Myocyte (in vitro differentiated cells): ENCODE measurements around the gene UCN. TPM values are rescaled to one million over a fixed set of nuclear protein-coding genes. Genes with fewer than 3 reads are reported as not detected.

Experiments used
- DNase-seq: peaks from one replicate; pipeline ENCODE4 v3.0.0-alpha.2; 2012; ENCODE audit warnings: low read depth
- total RNA-seq: library from RNA; depleted of rRNA; stranded (reverse); fragments of >200 nt; gene quantifications from 2 replicates; pipeline ENCODE4 v1.2.3, GENCODE V29; 2014

Gene UCN
- total RNA-seq, 1 donor from 2014 or later: 2.4 TPM

DNA sequence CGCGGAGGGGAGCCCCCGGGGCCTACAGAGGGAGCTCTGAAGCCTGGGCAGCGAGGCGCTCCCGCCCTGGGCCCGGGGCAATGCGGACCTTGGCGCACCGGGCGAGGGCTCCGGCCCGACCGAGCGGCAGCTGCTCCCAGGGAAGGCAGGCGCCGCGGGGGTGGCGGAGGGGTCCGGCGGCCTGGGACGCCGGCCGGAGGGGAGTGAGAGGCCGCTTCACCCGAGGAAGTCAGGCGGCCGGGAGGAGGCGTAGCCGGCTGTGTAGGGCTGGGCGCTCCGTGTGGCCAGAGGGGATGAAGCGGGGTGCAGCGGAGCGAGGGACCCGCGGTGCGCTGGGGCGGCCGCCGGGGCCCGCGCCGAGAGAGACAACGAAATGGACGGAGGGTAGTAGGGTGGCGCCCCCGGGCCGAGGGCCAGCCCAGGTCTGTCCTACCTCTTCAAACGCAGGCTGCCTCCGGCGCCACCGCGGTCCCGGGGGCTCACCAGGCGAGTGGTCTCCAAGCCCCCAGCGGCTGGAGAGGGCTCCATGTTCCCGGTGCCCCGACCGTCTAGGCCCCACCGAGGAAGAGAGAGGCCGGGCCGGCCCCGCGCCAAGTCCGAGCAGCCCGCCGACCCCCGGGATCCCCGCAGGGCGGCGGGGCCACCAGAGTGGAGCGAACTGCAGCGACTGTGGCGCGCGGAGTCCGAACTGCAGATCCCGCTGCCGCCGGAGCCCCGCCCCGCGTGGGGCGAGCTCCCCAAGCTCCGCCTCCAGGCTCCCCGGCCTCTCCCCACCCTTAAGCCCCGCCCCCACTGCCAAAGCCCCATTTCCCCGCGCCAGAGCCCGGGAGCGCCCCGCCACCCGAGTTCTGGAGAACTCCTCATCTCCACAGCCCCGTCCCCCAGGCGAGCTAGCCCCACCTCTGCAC, 45.6 kb downstream of the UCN start, which contains the start of gene SLC30A3:
TSS of gene SLC30A3 (minus strand) at position 669 of the 908 bp plus-strand sequence. CDS start at position 528, 141 bp downstream.
- peak; percentile 36 for DNase-seq

DNA sequence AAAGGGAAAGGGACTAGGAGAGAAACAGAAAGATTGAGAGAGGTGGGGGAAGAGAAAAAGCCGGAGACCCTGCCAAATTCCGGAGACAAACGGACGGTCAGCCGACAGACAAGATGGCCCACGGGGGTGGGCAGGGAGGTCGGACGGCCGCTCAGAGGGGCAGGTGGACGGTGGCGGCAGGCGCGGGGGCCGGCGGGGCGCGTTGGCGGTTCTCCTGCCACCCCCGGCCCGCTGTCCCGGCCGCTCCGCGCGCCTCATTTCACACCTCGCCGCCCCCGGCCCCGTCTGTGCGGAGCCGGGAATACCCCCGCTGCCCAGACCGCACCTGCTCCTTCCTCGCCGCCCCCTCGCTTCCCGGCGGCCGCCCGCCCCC, 46.3 kb downstream of the UCN start:
- DNase-seq: no peak

DNA sequence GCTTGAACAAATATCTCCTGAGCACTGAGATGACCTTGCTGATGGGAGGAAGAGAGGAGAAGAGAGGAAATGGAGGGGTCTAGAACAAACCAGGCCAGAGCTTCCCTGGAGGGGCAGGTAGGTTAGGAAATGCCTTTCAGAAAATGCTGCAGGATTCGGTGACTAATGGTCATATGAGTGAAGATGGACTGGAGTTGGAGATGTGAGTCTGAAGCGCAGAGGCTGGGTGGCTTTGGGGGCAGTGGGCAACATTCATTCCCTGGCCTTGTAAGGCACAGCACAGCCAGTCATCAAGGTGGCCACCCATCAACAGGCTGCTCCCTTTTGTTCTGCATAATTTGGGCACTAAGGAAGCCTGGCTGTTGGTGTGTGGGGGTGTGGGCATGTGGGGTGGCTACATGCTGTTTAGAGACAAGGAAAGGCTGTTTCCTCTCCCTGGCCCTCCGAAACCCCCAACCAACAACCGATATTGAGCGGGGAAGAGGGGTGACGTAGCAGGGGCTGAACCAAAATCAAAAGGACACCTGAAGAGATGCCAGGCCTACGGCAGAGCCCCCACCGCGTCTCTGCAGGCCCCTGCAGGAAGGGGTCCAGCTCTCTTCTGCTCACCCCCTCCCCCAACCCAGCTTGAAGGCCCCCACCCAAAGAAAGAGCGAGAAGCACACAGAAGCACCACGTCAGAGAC, 46.9 kb downstream of the UCN start:
- no peak for DNase-seq

DNA sequence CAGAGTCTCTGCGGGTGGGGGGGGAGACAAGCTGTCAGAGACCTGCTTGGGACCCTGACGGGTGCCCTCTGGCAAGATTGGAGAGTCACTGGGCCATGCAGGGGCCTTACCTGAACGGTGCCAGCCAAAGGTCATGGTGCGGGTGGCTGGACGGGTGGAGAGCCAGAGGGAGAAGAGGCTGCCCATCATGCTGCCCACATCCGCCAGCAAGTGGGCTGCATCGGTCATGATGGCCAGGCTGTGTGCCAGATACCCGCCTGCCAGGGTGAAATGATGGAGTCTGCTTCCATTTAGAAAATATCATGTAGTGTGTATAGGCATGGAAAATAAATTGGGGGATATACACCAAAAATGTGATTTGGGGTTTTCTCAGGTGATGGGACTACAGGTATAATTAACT, 50.2 kb downstream of the UCN start:
- no peak for DNase-seq

Other genes with a start within 250 kb of the UCN start
- 278 and 316 TPM in 2 replicates for gene OST4, start 236.8 kb downstream of the UCN start, total RNA-seq
- 4.3 and 6.8 TPM in 2 replicates for gene EMILIN1, start 229.8 kb downstream of the UCN start, total RNA-seq
- gene KHK, start 221.7 kb downstream of the UCN start, total RNA-seq: 0.21 and 0.24 TPM in 2 replicates
- gene CGREF1, start 189.3 kb downstream of the UCN start, total RNA-seq: 0.27 and 0.62 TPM in 2 replicates
- gene ABHD1, start 184.6 kb downstream of the UCN start, total RNA-seq: not detected in 2 replicates
- gene PREB, start 173.8 kb downstream of the UCN start, total RNA-seq: 80.0 and 90.0 TPM in 2 replicates
- gene PRR30, start 169.0 kb downstream of the UCN start, total RNA-seq: not detected in 2 replicates
- not detected in 2 replicates for gene TCF23, start 159.4 kb downstream of the UCN start, total RNA-seq
- 188 and 203 TPM in 2 replicates for gene ATRAID, start 96.4 kb downstream of the UCN start, total RNA-seq
- gene SLC5A6, start 96.2 kb downstream of the UCN start, total RNA-seq: 31.2 and 36.2 TPM in 2 replicates
- 22.8 and 24.9 TPM in 2 replicates for gene CAD, start 91.1 kb downstream of the UCN start, total RNA-seq
- gene SLC30A3, start 45.4 kb downstream of the UCN start, total RNA-seq: 0.03 TPM in 1 of 2 replicates, not detected in the other
- gene DNAJC5G, start 33.0 kb downstream of the UCN start, total RNA-seq: not detected in 2 replicates
- gene TRIM54, start 26.0 kb downstream of the UCN start, total RNA-seq: 74.0 and 105 TPM in 2 replicates
- 108 TPM in 2 replicates for gene MPV17, start 14.7 kb upstream of the UCN start, total RNA-seq
- gene GTF3C2, start 48.3 kb upstream of the UCN start, total RNA-seq: 45.8 and 46.9 TPM in 2 replicates
- 29.7 and 32.2 TPM in 2 replicates for gene EIF2B4, start 61.9 kb upstream of the UCN start, total RNA-seq
- 155 and 159 TPM in 2 replicates for gene SNX17, start 62.2 kb upstream of the UCN start, total RNA-seq
- gene ZNF513, start 72.3 kb upstream of the UCN start, total RNA-seq: 11.1 and 15.3 TPM in 2 replicates
- gene PPM1G, start 101.1 kb upstream of the UCN start, total RNA-seq: 68.0 and 72.4 TPM in 2 replicates
- gene NRBP1, start 120.2 kb upstream of the UCN start, total RNA-seq: 168 and 169 TPM in 2 replicates
- gene KRTCAP3, start 133.9 kb upstream of the UCN start, total RNA-seq: not detected in 2 replicates
- gene IFT172, start 181.3 kb upstream of the UCN start, total RNA-seq: 4.3 and 9.5 TPM in 2 replicates
- 6.1 and 6.2 TPM in 2 replicates for gene FNDC4, start 186.8 kb upstream of the UCN start, total RNA-seq
- not detected in 2 replicates for gene GCKR, start 188.4 kb upstream of the UCN start, total RNA-seq